ENCODE results near the gene TTC5. TPM values are rescaled to one million over a fixed set of nuclear protein-coding genes. Genes with fewer than 3 reads are reported as not detected.

Gene TTC5
- total RNA-seq, 1 experiment from 2014 or later, result 20.6 TPM

- Histone ChIP-seq H3K27me3 (ENCODE audit: insufficient read depth, low read length) (no peaks in the 10 kb centered on the region), H3K4me1 (ENCODE audit: insufficient read depth, low read length) (no peaks in the 10 kb centered on the region), H3K23me2 (ENCODE audit: insufficient read length, low read depth, low read length, poor library complexity, severe bottlenecking) (no peaks in the 10 kb centered on the region), H3K4ac (ENCODE audit: low read depth, low read length) (no peak overlapping the region), H2BK12ac (ENCODE audit: insufficient read length, low read depth, low read length) (no peak overlapping the region), H3K79me1 (ENCODE audit: insufficient read depth, low read depth, low read length, poor library complexity, severe bottlenecking) (no peaks in the 10 kb centered on the region), H2BK20ac (ENCODE audit: low read depth, low read length, poor library complexity, severe bottlenecking) (no peak overlapping the region), H3K14ac (ENCODE audit: insufficient read depth, low read length) (no peak overlapping the region), H3T11ph (ENCODE audit: low read length) (no peak overlapping the region), H2BK120ac (ENCODE audit: low read depth, low read length, poor library complexity, severe bottlenecking) (no peak overlapping the region), H3K4me2 (ENCODE audit: insufficient read depth, insufficient read length, low read length) (no peak overlapping the region), H3K56ac (ENCODE audit: insufficient read length, low read depth, low read length) (no peak overlapping the region), H4K8ac (replicated peaks; ENCODE audit: insufficient read length, low read depth, low read length) (no peak overlapping the region), H3K9me3 (ENCODE audit: control insufficient read depth, low read depth, low read length) (no peaks in the 10 kb centered on the region), H3K23ac (ENCODE audit: insufficient read length, low read depth, low read length) (no peak overlapping the region), H2BK15ac (ENCODE audit: low read depth, low read length) (no peak overlapping the region), H4K20me1 (ENCODE audit: control insufficient read depth, insufficient read depth, insufficient read length) (no peaks in the 10 kb centered on the region), H3K79me2 (ENCODE audit: insufficient read depth, low read length) (no peaks in the 10 kb centered on the region), H3K9ac (ENCODE audit: extremely low read depth, insufficient read length, low read length) (no peak overlapping the region), H2BK5ac (ENCODE audit: insufficient read length, low read length) (no peak overlapping the region), H4K91ac (ENCODE audit: insufficient read length, low read depth, low read length) (no peak overlapping the region), H2AK5ac (ENCODE audit: insufficient read length, low read length) (no peak overlapping the region), H4K5ac (ENCODE audit: insufficient read length, low read depth, low read length) (no peak overlapping the region), H3K18ac (ENCODE audit: insufficient read length, low read depth, low read length) (no peak overlapping the region), H3K27ac (ENCODE audit: insufficient read length, low read depth, low read length) (no peak overlapping the region), H2AFZ (ENCODE audit: low read length) (no peak overlapping the region)
- Mint-ChIP-seq H3K27ac (peak overlapping the region in 1 of 3 experiments; percentile 44; a peak in 1 of 7 replicates), H3K36me3 (ENCODE audit: insufficient read depth in 1 of 3, low read depth in 3 of 3) (peaks cover 32 to 50% (median 46%) of the 10 kb centered on the region in 3 experiments), H3K27me3 (ENCODE audit: low read depth) (peaks cover 2% of the 10 kb centered on the region; the same call in 1 of the 2 replicates), H3K4me3 (peak overlapping the region in 1 of 2 experiments; percentile 92; a peak in 3 of 5 replicates), H3K4me1 (peaks cover 4 to 5% of the 10 kb centered on the region in 2 experiments; a peak in 3 of 4 replicates), H3K9me3 (no peaks in the 10 kb centered on the region)
- no CpG with 5 or more reads among the region's 1 CpG for WGBS (ENCODE audit: extremely low coverage, insufficient read length, low lambda C conversion rate)
- no peak for DNase-seq
- no peak for TF ChIP-seq CTCF (conservative IDR thresholded peaks at IDR 0.05)
Observed at GRCh38 chr14:20345366-20345765, 39.6 kb upstream of the TTC5 start.

Data from H9 (cell line).